C4-2B (cell line): Measurements from ENCODE around the gene PARD3.

Source experiments
- CTCF ChIP-seq: fragments of 450-650 bp; conservative IDR thresholded peaks from 2 replicates; pipeline ENCODE4 v1.5.1; 2017; ENCODE audit warnings: mild to moderate bottlenecking
- ZFX ChIP-seq: fragments of 450-650 bp; IDR thresholded peaks from 2 replicates; pipeline ENCODE4 v1.6.1; 2017

GRCh38 chr10:34499612-34500279 lies 315.4 kb downstream of the PARD3 start:
- TF ChIP-seq CTCF: no peak
- TF ChIP-seq ZFX: no peak
